Measurements from ENCODE around the gene FXYD4. TPM values are rescaled to one million over a fixed set of nuclear protein-coding genes. Genes with fewer than 3 reads are reported as not detected.
A peak's percentile ranks its signal among the peaks of the same experiment; 100 is the strongest.

FXYD4 gene
- total and polyA plus RNA-seq, 2 experiments from 2014 or later: 0.19 to 0.80 TPM

DNA sequence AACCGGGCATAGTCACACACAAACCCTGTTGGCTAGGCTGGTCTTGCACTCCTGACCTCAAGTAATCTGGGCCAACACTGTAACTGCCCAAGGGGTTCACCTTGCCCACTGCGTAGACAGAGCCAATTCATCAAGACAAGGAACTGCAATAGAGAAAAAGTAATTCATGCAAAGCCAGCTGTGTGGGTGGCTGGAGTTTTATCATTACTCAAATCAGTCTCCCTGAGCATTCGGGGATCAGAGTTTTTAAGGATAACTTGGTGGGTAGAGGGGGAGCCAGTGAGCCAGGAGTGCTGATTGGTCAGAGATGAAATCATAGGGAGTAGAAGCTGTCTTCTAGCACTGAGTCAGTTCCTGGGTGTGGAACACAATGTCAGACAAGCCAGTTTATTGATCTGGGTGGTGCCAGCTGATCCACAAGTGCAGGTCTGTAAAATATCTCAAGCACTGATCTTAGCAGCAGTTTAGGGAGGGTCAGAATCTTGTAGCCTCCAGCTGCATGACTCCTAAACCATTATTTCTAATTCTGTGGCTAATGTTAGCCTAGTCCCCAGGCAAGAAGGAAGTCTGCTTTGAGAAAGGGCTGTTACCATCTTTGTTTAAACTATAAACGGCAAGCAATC, 15.6 kb upstream of the FXYD4 start:
- no peak overlapping the region for H3K4me3 ChIP-seq
- no peaks in the 10 kb centered on the region for H3K36me3 ChIP-seq (replicated peaks; ENCODE audit: insufficient read depth, low read depth)
- no peak overlapping the region for H3K4me2 ChIP-seq
- H3K27ac ChIP-seq: peak overlapping the region; percentile 58
- H3K27me3 ChIP-seq: no peaks in the 10 kb centered on the region
- 36% methylated on average over 4 of the region's 4 CpGs for WGBS (ENCODE audit: low lambda C conversion rate, missing lambda C conversion rate)
- no peaks in the 10 kb centered on the region for H3K9me3 ChIP-seq (ENCODE audit: low read depth)
- no peaks in the 10 kb centered on the region for H3K9me2 ChIP-seq (replicated peaks; ENCODE audit: insufficient read depth)
- no peak for DNase-seq (ENCODE audit: low spot score)
- H4K20me1 ChIP-seq (ENCODE audit: insufficient read depth, poor library complexity, severe bottlenecking): no peaks in the 10 kb centered on the region
- no peak overlapping the region for H2AFZ ChIP-seq
- TF ChIP-seq, protein P1, sequence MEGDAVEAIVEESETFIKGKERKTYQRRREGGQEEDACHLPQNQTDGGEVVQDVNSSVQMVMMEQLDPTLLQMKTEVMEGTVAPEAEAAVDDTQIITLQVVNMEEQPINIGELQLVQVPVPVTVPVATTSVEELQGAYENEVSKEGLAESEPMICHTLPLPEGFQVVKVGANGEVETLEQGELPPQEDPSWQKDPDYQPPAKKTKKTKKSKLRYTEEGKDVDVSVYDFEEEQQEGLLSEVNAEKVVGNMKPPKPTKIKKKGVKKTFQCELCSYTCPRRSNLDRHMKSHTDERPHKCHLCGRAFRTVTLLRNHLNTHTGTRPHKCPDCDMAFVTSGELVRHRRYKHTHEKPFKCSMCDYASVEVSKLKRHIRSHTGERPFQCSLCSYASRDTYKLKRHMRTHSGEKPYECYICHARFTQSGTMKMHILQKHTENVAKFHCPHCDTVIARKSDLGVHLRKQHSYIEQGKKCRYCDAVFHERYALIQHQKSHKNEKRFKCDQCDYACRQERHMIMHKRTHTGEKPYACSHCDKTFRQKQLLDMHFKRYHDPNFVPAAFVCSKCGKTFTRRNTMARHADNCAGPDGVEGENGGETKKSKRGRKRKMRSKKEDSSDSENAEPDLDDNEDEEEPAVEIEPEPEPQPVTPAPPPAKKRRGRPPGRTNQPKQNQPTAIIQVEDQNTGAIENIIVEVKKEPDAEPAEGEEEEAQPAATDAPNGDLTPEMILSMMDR (IDR thresholded peaks at IDR 0.05; ENCODE audit: poor library complexity): no peak
- TF ChIP-seq EZH2phosphoT487 (IDR thresholded peaks at IDR 0.05; ENCODE audit: low read depth, severe bottlenecking, unreplicated experiment) (no peak), EZH2 (IDR thresholded peaks at IDR 0.05; ENCODE audit: borderline replicate concordance) (no peak)
- no peaks in the 10 kb centered on the region for H3K79me2 ChIP-seq
- H3K4me1 ChIP-seq (ENCODE audit: insufficient read depth): peaks cover 6% of the 10 kb centered on the region

GRCh38 chr10:43360086-43360485, 11.3 kb upstream of the FXYD4 start:
- no peaks in the 10 kb centered on the region for H3K36me3 ChIP-seq (replicated peaks; ENCODE audit: insufficient read depth, low read depth)
- no peak overlapping the region for H2AFZ ChIP-seq
- peaks cover 5% of the 10 kb centered on the region for H3K4me1 ChIP-seq (ENCODE audit: insufficient read depth)
- no peaks in the 10 kb centered on the region for H3K27me3 ChIP-seq
- H3K9me3 ChIP-seq (ENCODE audit: low read depth): no peaks in the 10 kb centered on the region
- no peak overlapping the region for H3K27ac ChIP-seq
- H3K4me2 ChIP-seq: no peak overlapping the region
- H3K9me2 ChIP-seq (replicated peaks; ENCODE audit: insufficient read depth): no peaks in the 10 kb centered on the region
- no peak for DNase-seq (ENCODE audit: low spot score)
- WGBS (ENCODE audit: low lambda C conversion rate, missing lambda C conversion rate): 92% methylated on average over 6 of the region's 6 CpGs
- TF ChIP-seq, protein P1 (IDR thresholded peaks at IDR 0.05; ENCODE audit: poor library complexity): no peak
- TF ChIP-seq EZH2 (IDR thresholded peaks at IDR 0.05; ENCODE audit: borderline replicate concordance): no peak
- no peak for TF ChIP-seq EZH2phosphoT487 (IDR thresholded peaks at IDR 0.05; ENCODE audit: low read depth, severe bottlenecking, unreplicated experiment)
- no peaks in the 10 kb centered on the region for H4K20me1 ChIP-seq (ENCODE audit: insufficient read depth, poor library complexity, severe bottlenecking)
- no peaks in the 10 kb centered on the region for H3K79me2 ChIP-seq
- H3K4me3 ChIP-seq: no peak overlapping the region

DNA sequence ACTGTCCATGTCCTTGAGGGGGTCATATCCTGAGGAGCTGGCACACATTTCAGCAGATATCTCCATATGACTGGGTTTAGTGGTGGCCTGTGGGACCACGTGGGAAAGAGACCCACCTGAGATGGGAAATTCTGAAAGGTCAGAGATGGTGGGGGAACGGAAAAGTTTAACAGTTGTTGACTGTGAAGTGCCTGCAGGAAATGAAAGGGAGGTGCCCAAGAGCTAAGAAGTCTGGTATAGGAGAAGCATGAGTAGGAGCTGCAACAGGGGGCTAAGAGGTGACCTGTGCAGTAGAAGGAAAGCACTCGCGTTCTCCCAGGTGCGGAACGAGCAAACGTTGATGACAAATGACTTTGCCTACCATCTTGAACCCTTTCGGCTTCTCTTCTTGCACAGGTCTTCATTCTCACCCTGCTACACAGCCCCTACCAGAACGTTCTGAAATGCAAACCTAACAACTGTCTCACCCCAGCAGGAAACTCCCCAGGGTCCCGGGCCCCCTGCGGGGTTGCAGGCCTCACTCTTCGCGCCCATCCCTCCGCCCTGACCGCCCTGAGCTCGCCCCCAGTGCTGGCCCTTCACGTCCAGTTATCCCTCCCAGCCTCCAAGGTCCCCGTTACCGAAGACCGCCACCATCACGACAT, 9.8 kb upstream of the FXYD4 start:
- TF ChIP-seq EZH2 (IDR thresholded peaks at IDR 0.05; ENCODE audit: borderline replicate concordance): no peak
- TF ChIP-seq, protein P1 (IDR thresholded peaks at IDR 0.05; ENCODE audit: poor library complexity): no peak
- no peak for TF ChIP-seq EZH2phosphoT487 (IDR thresholded peaks at IDR 0.05; ENCODE audit: low read depth, severe bottlenecking, unreplicated experiment)
- DNase-seq (ENCODE audit: low spot score): no peak
- Histone ChIP-seq H3K27me3 (no peaks in the 10 kb centered on the region), H2AFZ (peak overlapping the region; percentile 83), H3K36me3 (replicated peaks; ENCODE audit: insufficient read depth, low read depth) (no peaks in the 10 kb centered on the region), H3K9me2 (replicated peaks; ENCODE audit: insufficient read depth) (no peaks in the 10 kb centered on the region), H4K20me1 (ENCODE audit: insufficient read depth, poor library complexity, severe bottlenecking) (no peaks in the 10 kb centered on the region), H3K4me2 (peak overlapping the region; percentile 83), H3K27ac (peak overlapping the region; percentile 39), H3K4me1 (ENCODE audit: insufficient read depth) (peaks cover 5% of the 10 kb centered on the region), H3K9me3 (ENCODE audit: low read depth) (no peaks in the 10 kb centered on the region), H3K4me3 (peak overlapping the region; percentile 40), H3K79me2 (no peaks in the 10 kb centered on the region)
- WGBS (ENCODE audit: low lambda C conversion rate, missing lambda C conversion rate): 29% methylated on average over 19 of the region's 21 CpGs

All from hepatocyte (in vitro differentiated cells).